HepG2 (cell line): ENCODE results near the gene BCKDHA. TPM values are rescaled to one million over a fixed set of nuclear protein-coding genes. Genes with fewer than 3 reads are reported as not detected.

Experiments
- AGO2 ChIP-seq: fragments of 200-400 bp; formaldehyde crosslinking; optimal IDR thresholded peaks from 2 replicates; pipeline ENCODE3; 2017; ENCODE audit warnings: mild to moderate bottlenecking, low read depth, low read length, moderate library complexity
- ARNT2 ChIP-seq: sonication (generic); formaldehyde crosslinking; IDR thresholded peaks from 2 replicates; pipeline ENCODE4 v1.8.0; 2022; ENCODE audit warnings: mild to moderate bottlenecking, low read depth, missing genetic modification reagents, moderate library complexity
- CHD4 ChIP-seq: fragments of 200-600 bp; sonication (generic); IDR thresholded peaks from 2 replicates; pipeline ENCODE4 v1.7.0; 2017; ENCODE audit warnings: mild to moderate bottlenecking, low read length, borderline replicate concordance
- HDAC1 ChIP-seq: sonication (generic); formaldehyde crosslinking; IDR thresholded peaks from 2 replicates; pipeline ENCODE4 v1.5.1; 2020; ENCODE audit warnings: mild to moderate bottlenecking, missing genetic modification reagents
- HNF4A ChIP-seq: sonication (generic); formaldehyde crosslinking; IDR thresholded peaks from 2 replicates; pipeline ENCODE4 v1.4.0; 2020; ENCODE audit warnings: missing genetic modification reagents
- HNRNPLL ChIP-seq: fragments of 200-400 bp; formaldehyde crosslinking; IDR thresholded peaks from 2 replicates; pipeline ENCODE4 v1.6.1; 2017; ENCODE audit warnings: mild to moderate bottlenecking, low read depth, low read length; ENCODE audit not compliant: poor library complexity, severe bottlenecking
- MXI1 ChIP-seq: IDR thresholded peaks from 3 replicates; pipeline ENCODE4 v1.6.1; 2012; ENCODE audit warnings: low read depth, low read length, inconsistent platforms, borderline replicate concordance
- NR2F2 ChIP-seq: IDR thresholded peaks from 2 replicates; pipeline ENCODE4 v1.6.1; 2012; ENCODE audit warnings: low read depth, inconsistent platforms, borderline replicate concordance
- PTBP1 ChIP-seq: fragments of 200-400 bp; formaldehyde crosslinking; IDR thresholded peaks from 2 replicates; pipeline ENCODE4 v1.6.1; 2018; ENCODE audit warnings: low read length, low read depth; ENCODE audit not compliant: poor library complexity, severe bottlenecking
- RELA ChIP-seq: sonication (generic); formaldehyde crosslinking; IDR thresholded peaks from 2 replicates; pipeline ENCODE4 v1.4.0; 2020; ENCODE audit warnings: missing genetic modification reagents
- SAFB2 ChIP-seq: sonication (generic); formaldehyde crosslinking; IDR thresholded peaks from 2 replicates; pipeline ENCODE4 v1.5.1; 2020; ENCODE audit warnings: missing genetic modification reagents, low read depth, mild to moderate bottlenecking, borderline replicate concordance
- SALL1 ChIP-seq: sonication (generic); formaldehyde crosslinking; IDR thresholded peaks from 2 replicates; pipeline ENCODE4 v1.8.0; 2022; ENCODE audit warnings: mild to moderate bottlenecking, missing genetic modification reagents
- SP4 ChIP-seq: sonication (generic); formaldehyde crosslinking; IDR thresholded peaks from 2 replicates; pipeline ENCODE4 v1.8.1; 2023; ENCODE audit warnings: mild to moderate bottlenecking, missing genetic modification reagents
- TBX2 ChIP-seq: sonication (generic); formaldehyde crosslinking; IDR thresholded peaks from 2 replicates; pipeline ENCODE4 v1.5.0; 2020; ENCODE audit warnings: missing genetic modification reagents, mild to moderate bottlenecking, borderline replicate concordance
- TEAD3 ChIP-seq: optimal IDR thresholded peaks from 2 replicates; pipeline ENCODE3; 2016; ENCODE audit warnings: borderline replicate concordance
- ZNF256 ChIP-seq: sonication (generic); formaldehyde crosslinking; conservative IDR thresholded peaks from 2 replicates; pipeline ENCODE4 v1.4.0; 2020; ENCODE audit warnings: missing genetic modification reagents
- ZNF670 ChIP-seq: sonication (generic); formaldehyde crosslinking; IDR thresholded peaks from 2 replicates; pipeline ENCODE4 v1.8.0; 2022; ENCODE audit warnings: mild to moderate bottlenecking, missing genetic modification reagents, borderline replicate concordance
- ZNF766 ChIP-seq: sonication (generic); formaldehyde crosslinking; IDR thresholded peaks from 2 replicates; pipeline ENCODE4 v1.5.0; 2020; ENCODE audit warnings: missing genetic modification reagents, borderline replicate concordance
- ZNF788 ChIP-seq: sonication (generic); formaldehyde crosslinking; IDR thresholded peaks from 2 replicates; pipeline ENCODE4 v1.5.0; 2020; ENCODE audit warnings: mild to moderate bottlenecking, missing genetic modification reagents, borderline replicate concordance
- ZNF883 ChIP-seq: sonication (generic); formaldehyde crosslinking; IDR thresholded peaks from 2 replicates; pipeline ENCODE4 v1.5.1; 2020; ENCODE audit warnings: mild to moderate bottlenecking, missing genetic modification reagents; ENCODE audit errors: not compliant biosample characterization
- polyA plus RNA-seq, 8 experiments: library from polyadenylated mRNA; depleted of rRNA in 3 of 8; stranded (reverse) in 7 of 8; unstranded in 1 of 8; fragments of >200 nt; fragmentation: Illumina TruSeq in 4 of 8; extraction: Trizol in 4 of 8; gene quantifications; 2 replicates each; pipeline versions ENCODE4 v1.2.1 to v1.2.3, GENCODE V29; 2011 to 2016; ENCODE audit warnings: low read depth in 4 of 8, missing spikeins in 1 of 8, mixed read lengths in 1 of 8; ENCODE audit not compliant: insufficient read depth in 1 of 8
- total RNA-seq, 5 experiments: library from RNA; depleted of rRNA; stranded (reverse); fragments of >200 nt; fragmentation: Illumina TruSeq; extraction: Trizol; gene quantifications; 2 replicates each; pipeline ENCODE4 v1.2.3, GENCODE V29; 2016; ENCODE audit warnings: low read depth in 1 of 5
- TF ChIP-seq, protein P1 (sequence below): sonication (generic); formaldehyde crosslinking; IDR thresholded peaks from 2 replicates; pipeline ENCODE4 v1.5.1; 2020; ENCODE audit warnings: missing genetic modification reagents, mild to moderate bottlenecking, borderline replicate concordance
- TF ChIP-seq, protein P2 (sequence below): sonication (generic); formaldehyde crosslinking; IDR thresholded peaks from 2 replicates; pipeline ENCODE4 v1.5.0; 2020; ENCODE audit warnings: mild to moderate bottlenecking, missing genetic modification reagents, borderline replicate concordance

Gene BCKDHA
- total and polyA plus RNA-seq, 2 of the 13 experiments (the other 11 are each of a cell fraction or from before 2014, with no cell fraction given), result 11.8 to 31.5 TPM

DNA sequence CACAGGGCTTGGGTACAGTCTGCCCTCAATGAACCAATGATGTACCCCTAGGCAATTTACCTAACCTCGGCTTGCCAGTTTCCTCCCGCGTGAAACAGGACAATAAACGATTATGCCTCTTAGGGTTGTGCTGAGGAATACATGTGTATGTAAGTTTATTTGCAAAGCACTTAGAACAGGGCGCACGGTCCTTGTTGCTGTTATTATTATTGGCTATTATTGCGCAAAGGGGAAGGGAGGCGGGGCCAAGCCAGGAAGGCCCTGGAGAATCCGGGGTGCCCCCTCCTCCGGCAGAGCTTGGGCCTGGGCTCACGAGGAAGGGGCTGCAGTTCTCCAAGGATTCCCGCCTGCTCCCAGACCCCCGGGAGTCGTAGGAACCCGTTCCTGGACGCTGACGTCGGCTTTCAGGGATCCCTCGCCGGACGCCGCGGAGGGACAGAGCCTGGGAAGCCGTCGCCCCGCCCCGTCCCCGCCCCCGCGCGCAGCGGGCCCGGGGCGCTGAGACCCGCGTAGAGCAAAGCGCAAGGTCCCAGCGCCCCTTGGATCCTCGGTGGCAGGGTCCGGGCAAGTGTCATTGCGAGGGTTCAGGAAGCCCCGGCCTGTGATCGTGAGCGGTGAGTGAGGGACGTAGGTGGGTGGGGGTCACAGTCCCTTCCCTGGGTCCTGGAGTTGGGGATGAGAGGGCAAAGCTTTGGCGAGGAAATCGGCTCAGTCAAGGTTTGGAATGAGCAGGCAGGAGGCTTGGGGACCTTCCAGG lies 21.2 kb upstream of the BCKDHA start, which contains the start of gene TMEM91 (continued):
- no peak for TF ChIP-seq CHD4
- peak; percentile 61 for TF ChIP-seq HNRNPLL
- 0 out of 2 replicates have a peak, but pooled peaks have one; percentile 44 for TF ChIP-seq SAFB2 (CRISPR knock-in tag)
- TF ChIP-seq, protein P1, sequence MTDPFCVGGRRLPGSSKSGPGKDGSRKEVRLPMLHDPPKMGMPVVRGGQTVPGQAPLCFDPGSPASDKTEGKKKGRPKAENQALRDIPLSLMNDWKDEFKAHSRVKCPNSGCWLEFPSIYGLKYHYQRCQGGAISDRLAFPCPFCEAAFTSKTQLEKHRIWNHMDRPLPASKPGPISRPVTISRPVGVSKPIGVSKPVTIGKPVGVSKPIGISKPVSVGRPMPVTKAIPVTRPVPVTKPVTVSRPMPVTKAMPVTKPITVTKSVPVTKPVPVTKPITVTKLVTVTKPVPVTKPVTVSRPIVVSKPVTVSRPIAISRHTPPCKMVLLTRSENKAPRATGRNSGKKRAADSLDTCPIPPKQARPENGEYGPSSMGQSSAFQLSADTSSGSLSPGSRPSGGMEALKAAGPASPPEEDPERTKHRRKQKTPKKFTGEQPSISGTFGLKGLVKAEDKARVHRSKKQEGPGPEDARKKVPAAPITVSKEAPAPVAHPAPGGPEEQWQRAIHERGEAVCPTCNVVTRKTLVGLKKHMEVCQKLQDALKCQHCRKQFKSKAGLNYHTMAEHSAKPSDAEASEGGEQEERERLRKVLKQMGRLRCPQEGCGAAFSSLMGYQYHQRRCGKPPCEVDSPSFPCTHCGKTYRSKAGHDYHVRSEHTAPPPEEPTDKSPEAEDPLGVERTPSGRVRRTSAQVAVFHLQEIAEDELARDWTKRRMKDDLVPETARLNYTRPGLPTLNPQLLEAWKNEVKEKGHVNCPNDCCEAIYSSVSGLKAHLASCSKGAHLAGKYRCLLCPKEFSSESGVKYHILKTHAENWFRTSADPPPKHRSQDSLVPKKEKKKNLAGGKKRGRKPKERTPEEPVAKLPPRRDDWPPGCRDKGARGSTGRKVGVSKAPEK, result peak; percentile 42; the same call in 1 of the 2 replicates
- 0 out of 3 replicates have a peak, but pooled peaks have one; percentile 8 for TF ChIP-seq MXI1
- TF ChIP-seq RELA (CRISPR knock-in tag), result no peak
- no peak for TF ChIP-seq ZNF766 (CRISPR knock-in tag)
- no peak for TF ChIP-seq TEAD3
- TF ChIP-seq TBX2, result peak; percentile 65; the same call in 1 of the 2 replicates
- TF ChIP-seq HDAC1, result peak; percentile 75
- TF ChIP-seq ZNF256 (CRISPR knock-in tag), result no peak
- peak; percentile 64 for TF ChIP-seq PTBP1
- peak; percentile 97 for TF ChIP-seq AGO2
- peak; percentile 64; the same call in 1 of the 2 replicates for TF ChIP-seq SP4
- peak; percentile 53 for TF ChIP-seq HNF4A (CRISPR knock-in tag)
- TF ChIP-seq ZNF883 (CRISPR knock-in tag), result peak; percentile 24
- TF ChIP-seq NR2F2, result 0 out of 2 replicates have a peak, but pooled peaks have one; percentile 25
- peak; percentile 34; the same call in 1 of the 2 replicates for TF ChIP-seq SALL1 (CRISPR knock-in tag)
- TF ChIP-seq, protein P2, sequence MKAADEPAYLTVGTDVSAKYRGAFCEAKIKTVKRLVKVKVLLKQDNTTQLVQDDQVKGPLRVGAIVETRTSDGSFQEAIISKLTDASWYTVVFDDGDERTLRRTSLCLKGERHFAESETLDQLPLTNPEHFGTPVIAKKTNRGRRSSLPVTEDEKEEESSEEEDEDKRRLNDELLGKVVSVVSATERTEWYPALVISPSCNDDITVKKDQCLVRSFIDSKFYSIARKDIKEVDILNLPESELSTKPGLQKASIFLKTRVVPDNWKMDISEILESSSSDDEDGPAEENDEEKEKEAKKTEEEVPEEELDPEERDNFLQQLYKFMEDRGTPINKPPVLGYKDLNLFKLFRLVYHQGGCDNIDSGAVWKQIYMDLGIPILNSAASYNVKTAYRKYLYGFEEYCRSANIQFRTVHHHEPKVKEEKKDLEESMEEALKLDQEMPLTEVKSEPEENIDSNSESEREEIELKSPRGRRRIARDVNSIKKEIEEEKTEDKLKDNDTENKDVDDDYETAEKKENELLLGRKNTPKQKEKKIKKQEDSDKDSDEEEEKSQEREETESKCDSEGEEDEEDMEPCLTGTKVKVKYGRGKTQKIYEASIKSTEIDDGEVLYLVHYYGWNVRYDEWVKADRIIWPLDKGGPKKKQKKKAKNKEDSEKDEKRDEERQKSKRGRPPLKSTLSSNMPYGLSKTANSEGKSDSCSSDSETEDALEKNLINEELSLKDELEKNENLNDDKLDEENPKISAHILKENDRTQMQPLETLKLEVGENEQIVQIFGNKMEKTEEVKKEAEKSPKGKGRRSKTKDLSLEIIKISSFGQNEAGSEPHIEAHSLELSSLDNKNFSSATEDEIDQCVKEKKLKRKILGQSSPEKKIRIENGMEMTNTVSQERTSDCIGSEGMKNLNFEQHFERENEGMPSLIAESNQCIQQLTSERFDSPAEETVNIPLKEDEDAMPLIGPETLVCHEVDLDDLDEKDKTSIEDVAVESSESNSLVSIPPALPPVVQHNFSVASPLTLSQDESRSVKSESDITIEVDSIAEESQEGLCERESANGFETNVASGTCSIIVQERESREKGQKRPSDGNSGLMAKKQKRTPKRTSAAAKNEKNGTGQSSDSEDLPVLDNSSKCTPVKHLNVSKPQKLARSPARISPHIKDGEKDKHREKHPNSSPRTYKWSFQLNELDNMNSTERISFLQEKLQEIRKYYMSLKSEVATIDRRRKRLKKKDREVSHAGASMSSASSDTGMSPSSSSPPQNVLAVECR, result peak; percentile 71; the same call in 1 of the 2 replicates
- TF ChIP-seq ZNF670, result 0 out of 2 replicates have a peak, but pooled peaks have one; percentile 46
- 0 out of 2 replicates have a peak, but pooled peaks have one; percentile 27 for TF ChIP-seq ARNT2 (CRISPR knock-in tag)
- TF ChIP-seq ZNF788 (CRISPR knock-in tag), result 0 out of 2 replicates have a peak, but pooled peaks have one; percentile 58
